BE2C (cell line): ENCODE results near the gene CXXC5.
"Not testable (repeated sequence)": the region's sequence is repeated elsewhere in the genome, so short reads cannot be mapped to it uniquely, and the experiment has no call there.

Experiments used
- DNase-seq: peaks from one replicate; pipeline ENCODE4 v3.0.0-alpha.2; 2020
- H3K27me3 ChIP-seq: fragments of 250-450 bp; sonication (Bioruptor Pico); 2 replicates; pipeline ENCODE4 v1.5.1; 2020; ENCODE audit warnings: mild to moderate bottlenecking
- H3K36me3 ChIP-seq: fragments of 250-450 bp; sonication (Bioruptor Pico); 2 replicates; pipeline ENCODE4 v1.5.1; 2020; ENCODE audit warnings: mild to moderate bottlenecking
- H3K4me1 ChIP-seq: fragments of 250-450 bp; sonication (Bioruptor Pico); 2 replicates; pipeline ENCODE4 v1.5.1; 2020
- H3K4me3 ChIP-seq: 2 replicates; pipeline ENCODE4 v1.5.1; 2011; ENCODE audit warnings: low read depth, low read length
- H3K9me3 ChIP-seq: fragments of 250-450 bp; sonication (Bioruptor Pico); 2 replicates; pipeline ENCODE4 v1.5.1; 2020
- TF ChIP-seq, protein P1 (sequence below): IDR thresholded peaks from 2 replicates; pipeline ENCODE4 v1.5.1; 2012; ENCODE audit warnings: mild to moderate bottlenecking, low read depth, low read length

Gene CXXC5

DNA sequence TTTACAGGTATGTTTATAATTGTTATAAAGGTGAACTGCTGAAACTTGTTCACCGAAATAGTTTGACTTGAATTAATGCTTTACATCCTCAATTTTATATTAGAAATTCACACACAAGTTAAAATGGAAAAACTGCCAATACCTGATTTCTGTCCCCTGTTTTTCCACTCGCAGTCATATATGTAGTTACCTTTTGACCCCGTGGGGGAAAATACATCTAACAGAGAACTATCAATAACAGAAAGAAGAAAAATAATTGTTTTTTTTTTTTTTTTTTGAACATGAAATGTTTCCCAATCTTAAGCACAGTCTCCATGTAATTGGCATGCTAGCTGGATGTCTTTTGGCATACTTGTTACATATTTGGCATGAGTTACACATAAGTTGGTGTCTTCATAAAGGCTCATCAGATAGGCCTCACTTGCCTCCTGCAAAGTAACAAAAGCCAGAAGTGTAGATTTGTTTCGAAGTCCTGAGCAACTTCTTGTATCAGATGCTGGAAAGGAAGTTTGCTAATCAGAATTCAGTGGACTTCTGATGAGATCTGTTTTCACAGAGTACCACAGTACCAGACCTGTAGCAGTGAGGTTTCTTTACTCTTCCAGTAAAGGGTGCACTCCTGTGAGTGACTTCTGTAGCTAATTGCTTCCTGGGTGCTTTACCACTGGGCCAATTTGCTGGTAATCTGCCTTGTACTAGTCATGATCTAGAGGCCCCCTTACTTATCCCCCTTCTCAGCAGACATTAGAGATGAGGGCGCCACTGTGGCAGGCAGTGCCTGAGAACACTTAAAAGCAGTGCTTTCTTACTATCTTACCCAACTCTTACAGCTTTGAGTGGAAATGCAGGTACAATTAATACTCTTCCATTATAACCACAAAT lies 36.2 kb upstream of the CXXC5 start:
- H3K36me3 ChIP-seq = peaks cover 23% of the 10 kb centered on the region
- no peaks in the 10 kb centered on the region for H3K4me1 ChIP-seq
- DNase-seq = no peak
- no peaks in the 10 kb centered on the region for H3K27me3 ChIP-seq
- H3K9me3 ChIP-seq = no peaks in the 10 kb centered on the region
- TF ChIP-seq, protein P1, sequence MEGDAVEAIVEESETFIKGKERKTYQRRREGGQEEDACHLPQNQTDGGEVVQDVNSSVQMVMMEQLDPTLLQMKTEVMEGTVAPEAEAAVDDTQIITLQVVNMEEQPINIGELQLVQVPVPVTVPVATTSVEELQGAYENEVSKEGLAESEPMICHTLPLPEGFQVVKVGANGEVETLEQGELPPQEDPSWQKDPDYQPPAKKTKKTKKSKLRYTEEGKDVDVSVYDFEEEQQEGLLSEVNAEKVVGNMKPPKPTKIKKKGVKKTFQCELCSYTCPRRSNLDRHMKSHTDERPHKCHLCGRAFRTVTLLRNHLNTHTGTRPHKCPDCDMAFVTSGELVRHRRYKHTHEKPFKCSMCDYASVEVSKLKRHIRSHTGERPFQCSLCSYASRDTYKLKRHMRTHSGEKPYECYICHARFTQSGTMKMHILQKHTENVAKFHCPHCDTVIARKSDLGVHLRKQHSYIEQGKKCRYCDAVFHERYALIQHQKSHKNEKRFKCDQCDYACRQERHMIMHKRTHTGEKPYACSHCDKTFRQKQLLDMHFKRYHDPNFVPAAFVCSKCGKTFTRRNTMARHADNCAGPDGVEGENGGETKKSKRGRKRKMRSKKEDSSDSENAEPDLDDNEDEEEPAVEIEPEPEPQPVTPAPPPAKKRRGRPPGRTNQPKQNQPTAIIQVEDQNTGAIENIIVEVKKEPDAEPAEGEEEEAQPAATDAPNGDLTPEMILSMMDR = no peak
- H3K4me3 ChIP-seq = no peak overlapping the region

DNA sequence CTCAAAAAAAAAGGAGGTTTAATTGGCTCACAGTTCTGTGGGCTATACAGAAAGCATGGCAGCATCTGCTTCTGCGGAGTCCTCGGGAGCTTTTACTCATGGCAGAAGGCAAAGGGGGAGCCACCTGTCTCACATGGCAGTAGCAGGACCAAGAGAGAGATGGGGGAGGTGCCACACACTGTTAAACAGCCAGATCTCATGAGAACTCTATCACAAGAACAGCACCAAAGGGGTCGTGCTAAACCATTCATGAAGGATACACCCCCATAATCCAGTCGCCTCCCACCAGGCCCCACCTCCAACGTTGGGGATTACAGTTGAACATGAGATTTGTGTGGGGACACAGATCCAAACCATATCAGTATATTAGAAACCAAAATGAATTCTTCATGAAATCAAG lies 28.3 kb upstream of the CXXC5 start:
- H3K36me3 ChIP-seq = peaks cover 32% of the 10 kb centered on the region

DNA sequence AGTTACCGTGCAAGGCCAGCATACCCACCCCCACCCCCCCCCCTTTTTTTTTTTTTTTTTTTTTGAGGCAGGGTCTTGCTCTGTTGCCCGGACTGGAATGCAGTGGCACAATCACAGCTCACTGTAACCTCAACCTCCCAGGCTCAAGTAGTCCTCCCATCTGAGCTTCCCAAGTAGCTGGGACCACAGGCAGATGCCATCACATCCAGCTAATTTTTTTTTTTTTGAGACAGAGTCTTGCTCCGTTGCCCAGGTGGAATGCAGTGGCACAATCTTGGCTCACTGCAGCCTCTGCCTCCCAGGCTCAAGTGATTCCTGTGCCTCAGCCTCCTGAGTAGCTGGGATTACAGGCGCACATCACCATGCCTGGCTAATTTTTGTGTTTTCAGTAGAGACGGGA lies 22.8 kb upstream of the CXXC5 start:
- H3K36me3 ChIP-seq = peaks cover 53% of the 10 kb centered on the region
- H3K27me3 ChIP-seq, H3K4me1 ChIP-seq, DNase-seq, H3K4me3 ChIP-seq, H3K9me3 ChIP-seq: not testable (repeated sequence)

More for the DNA sequence above, 28.3 kb upstream of the CXXC5 start:
- Histone ChIP-seq H3K4me1 (no peaks in the 10 kb centered on the region), H3K9me3 (no peaks in the 10 kb centered on the region), H3K27me3 (no peaks in the 10 kb centered on the region), H3K4me3 (no peak overlapping the region)
- no peak for DNase-seq
- TF ChIP-seq, protein P1 = no peak

DNA sequence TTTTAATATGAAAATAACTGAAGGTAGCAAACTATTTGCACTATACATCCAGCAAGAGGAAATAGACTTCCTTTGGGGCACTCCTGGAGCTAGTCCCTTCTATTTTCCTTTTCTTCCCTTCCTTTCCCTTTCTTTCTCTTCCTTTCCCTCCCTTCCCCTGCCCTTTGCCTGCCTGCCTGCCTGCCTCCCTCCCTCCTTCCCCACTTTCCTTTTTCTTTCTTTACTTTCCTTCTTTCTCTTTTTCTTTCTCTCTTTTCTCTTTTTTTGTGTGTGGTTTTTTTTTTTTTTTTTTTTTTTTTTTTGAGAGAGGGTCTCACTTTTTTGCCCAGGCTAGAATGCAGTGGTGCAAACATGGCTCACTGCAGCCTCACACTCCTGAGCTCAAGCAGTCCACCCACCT lies 17.3 kb upstream of the CXXC5 start:
- DNase-seq = no peak

DNA sequence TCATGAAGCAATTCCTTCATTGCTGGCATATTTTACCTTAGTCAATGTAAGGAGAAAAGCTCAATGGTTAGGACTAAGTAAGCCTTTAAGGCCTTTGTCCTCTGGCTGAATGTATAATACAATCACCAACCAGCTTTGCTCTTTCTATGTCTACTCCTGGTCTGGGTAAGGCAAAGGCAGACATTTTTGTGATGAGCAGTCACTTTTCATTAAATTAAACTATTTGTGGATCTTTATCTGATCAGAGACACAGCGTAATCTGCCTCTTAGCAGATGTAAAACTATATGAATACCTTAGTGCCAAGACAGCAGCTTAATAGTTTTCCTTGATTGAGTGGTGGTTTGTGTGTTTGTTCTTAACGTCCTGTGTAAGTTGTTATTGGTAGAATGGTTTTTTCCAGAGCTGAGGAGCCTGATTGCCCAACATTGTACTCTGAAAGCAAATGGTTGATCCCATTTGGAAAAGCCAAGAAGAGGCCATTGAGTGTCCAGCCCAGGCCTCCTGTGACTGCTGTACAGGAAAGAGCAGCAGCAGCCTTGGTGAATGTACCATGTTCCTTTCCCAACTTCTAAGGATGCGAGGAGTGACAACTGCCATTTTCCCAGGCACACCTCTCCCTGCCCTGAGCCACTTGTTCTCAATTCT lies 16.5 kb upstream of the CXXC5 start:
- TF ChIP-seq, protein P1 = no peak
- H3K4me1 ChIP-seq = peaks cover 8% of the 10 kb centered on the region
- no peaks in the 10 kb centered on the region for H3K9me3 ChIP-seq
- H3K36me3 ChIP-seq = peaks cover 17% of the 10 kb centered on the region
- H3K27me3 ChIP-seq = no peaks in the 10 kb centered on the region
- no peak overlapping the region for H3K4me3 ChIP-seq
- DNase-seq = no peak

More for the DNA sequence above, 17.3 kb upstream of the CXXC5 start:
- TF ChIP-seq, protein P1 = no peak
- H3K4me3 ChIP-seq = no peak overlapping the region
- H3K36me3 ChIP-seq = peaks cover 25% of the 10 kb centered on the region
- H3K9me3 ChIP-seq = no peaks in the 10 kb centered on the region
- H3K27me3 ChIP-seq = no peaks in the 10 kb centered on the region
- no peaks in the 10 kb centered on the region; the same call in 1 of the 2 replicates for H3K4me1 ChIP-seq

DNA sequence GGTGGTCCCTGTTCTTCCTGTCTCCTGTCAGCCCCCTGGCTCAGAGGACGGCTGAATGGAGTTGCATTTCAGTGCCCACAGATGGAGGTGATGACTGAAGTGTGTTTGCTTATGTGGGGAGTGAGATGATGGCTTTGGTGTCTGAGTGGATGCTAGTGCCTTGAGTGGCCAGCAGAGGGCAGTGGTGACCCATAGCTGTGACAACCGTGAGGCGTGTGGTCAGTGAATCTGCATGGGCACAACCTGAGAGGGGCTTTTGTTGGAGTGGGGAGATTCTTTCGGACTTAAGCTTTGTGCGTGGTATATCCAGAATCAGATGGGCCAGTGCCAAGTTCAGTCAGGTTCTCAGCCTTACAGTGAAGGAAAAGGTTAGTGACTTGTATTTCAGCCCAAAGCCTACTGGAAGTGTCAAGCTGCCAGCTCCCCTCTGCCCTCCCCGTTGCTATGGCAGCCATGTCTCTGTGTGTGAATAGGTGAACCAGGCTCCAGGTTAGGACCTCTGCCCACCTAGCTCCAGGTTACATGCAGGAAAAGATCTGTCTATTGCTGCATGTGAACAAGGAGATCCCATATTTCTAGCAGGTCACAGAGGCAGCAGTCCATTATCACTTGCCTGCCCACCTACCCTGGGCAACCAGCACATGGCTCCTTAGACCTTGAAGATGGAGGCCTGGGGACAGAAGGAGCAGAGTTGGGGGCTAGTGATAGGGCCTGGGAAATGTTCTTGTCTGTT lies 14.7 kb upstream of the CXXC5 start:
- TF ChIP-seq, protein P1 = peak; percentile 100
- no peaks in the 10 kb centered on the region for H3K9me3 ChIP-seq
- H3K4me3 ChIP-seq = no peak overlapping the region
- H3K27me3 ChIP-seq = no peaks in the 10 kb centered on the region
- H3K4me1 ChIP-seq = peaks cover 16% of the 10 kb centered on the region
- H3K36me3 ChIP-seq = peaks cover 6% of the 10 kb centered on the region; the same call in 1 of the 2 replicates
- DNase-seq = peak; percentile 74
